ENCODE results near the gene ZMPSTE24.

ZMPSTE24 gene

GRCh38 chr1:40303051-40303771 is 45.2 kb downstream of the ZMPSTE24 start:
- no peak for DNase-seq (ENCODE audit: extremely low read depth in 1 of 2, low read depth in 1 of 2)

GRCh38 chr1:40303790-40304189 is 45.8 kb downstream of the ZMPSTE24 start:
- no peak for DNase-seq (ENCODE audit: extremely low read depth in 1 of 2, low read depth in 1 of 2)

GRCh38 chr1:40305451-40305850 is 47.4 kb downstream of the ZMPSTE24 start:
- no peak for DNase-seq (ENCODE audit: extremely low read depth in 1 of 2, low read depth in 1 of 2)

GRCh38 chr1:40305871-40306270 is 47.8 kb downstream of the ZMPSTE24 start:
- DNase-seq (ENCODE audit: extremely low read depth in 1 of 2, low read depth in 1 of 2): no peak

GRCh38 chr1:40306296-40306695 is 48.3 kb downstream of the ZMPSTE24 start:
- no peak for DNase-seq (ENCODE audit: extremely low read depth in 1 of 2, low read depth in 1 of 2)

GRCh38 chr1:40307186-40307585 is 49.1 kb downstream of the ZMPSTE24 start:
- no peak for DNase-seq (ENCODE audit: extremely low read depth in 1 of 2, low read depth in 1 of 2)

GRCh38 chr1:40308036-40308727 is 50.1 kb downstream of the ZMPSTE24 start:
- DNase-seq (ENCODE audit: extremely low read depth in 1 of 2, low read depth in 1 of 2): no peak

GRCh38 chr1:40309374-40310128 is 51.5 kb downstream of the ZMPSTE24 start:
- no peak for DNase-seq (ENCODE audit: extremely low read depth in 1 of 2, low read depth in 1 of 2)

- DNase-seq (ENCODE audit: extremely low read depth in 1 of 2, low read depth in 1 of 2): no peak
These were observed 52.1 kb downstream of the ZMPSTE24 start for GRCh38 chr1:40310129-40310461.

- no peak for DNase-seq (ENCODE audit: extremely low read depth in 1 of 2, low read depth in 1 of 2)
These were observed 53.1 kb downstream of the ZMPSTE24 start for GRCh38 chr1:40310983-40311642.

- no peak for DNase-seq (ENCODE audit: extremely low read depth in 1 of 2, low read depth in 1 of 2)
These were observed 53.7 kb downstream of the ZMPSTE24 start for GRCh38 chr1:40311692-40312091.

GRCh38 chr1:40312238-40313205 is 54.5 kb downstream of the ZMPSTE24 start:
- DNase-seq (ENCODE audit: extremely low read depth in 1 of 2, low read depth in 1 of 2): no peak

GRCh38 chr1:40313329-40313957 is 55.4 kb downstream of the ZMPSTE24 start:
- DNase-seq (ENCODE audit: extremely low read depth in 1 of 2, low read depth in 1 of 2): no peak

- DNase-seq (ENCODE audit: extremely low read depth in 1 of 2, low read depth in 1 of 2): no peak
These were observed 56.1 kb downstream of the ZMPSTE24 start for GRCh38 chr1:40313958-40314720.

GRCh38 chr1:40314721-40315238 is 56.7 kb downstream of the ZMPSTE24 start:
- no peak for DNase-seq (ENCODE audit: extremely low read depth in 1 of 2, low read depth in 1 of 2)

- peak; percentile 63 to 66 for DNase-seq (ENCODE audit: extremely low read depth in 1 of 2, low read depth in 1 of 2)
These were observed 57.3 kb downstream of the ZMPSTE24 start for GRCh38 chr1:40315239-40315794.

- no peak for DNase-seq (ENCODE audit: extremely low read depth in 1 of 2, low read depth in 1 of 2)
These were observed 58.0 kb downstream of the ZMPSTE24 start for GRCh38 chr1:40315795-40316594.

All from stimulated activated CD8-positive, alpha-beta memory T cell treated with anti-CD3 and anti-CD28 coated beads, Interleukin-7, amount 100 ng/mL, for 48 hours (primary cell).